HG02678 (cell line): ENCODE measurements around the gene EOLA1.
"Not testable (repeated sequence)": the region's sequence is repeated elsewhere in the genome, so short reads cannot be mapped to it uniquely, and the experiment has no call there.

ENCODE experiments used
- ATAC-seq: cut with Tn5 transposase; IDR thresholded peaks from one replicate; pipeline ENCODE4 v1.9.1; 2021; ENCODE audit warnings: mild to moderate bottlenecking, moderate library complexity; ENCODE audit not compliant: unreplicated experiment

Gene EOLA1

DNA sequence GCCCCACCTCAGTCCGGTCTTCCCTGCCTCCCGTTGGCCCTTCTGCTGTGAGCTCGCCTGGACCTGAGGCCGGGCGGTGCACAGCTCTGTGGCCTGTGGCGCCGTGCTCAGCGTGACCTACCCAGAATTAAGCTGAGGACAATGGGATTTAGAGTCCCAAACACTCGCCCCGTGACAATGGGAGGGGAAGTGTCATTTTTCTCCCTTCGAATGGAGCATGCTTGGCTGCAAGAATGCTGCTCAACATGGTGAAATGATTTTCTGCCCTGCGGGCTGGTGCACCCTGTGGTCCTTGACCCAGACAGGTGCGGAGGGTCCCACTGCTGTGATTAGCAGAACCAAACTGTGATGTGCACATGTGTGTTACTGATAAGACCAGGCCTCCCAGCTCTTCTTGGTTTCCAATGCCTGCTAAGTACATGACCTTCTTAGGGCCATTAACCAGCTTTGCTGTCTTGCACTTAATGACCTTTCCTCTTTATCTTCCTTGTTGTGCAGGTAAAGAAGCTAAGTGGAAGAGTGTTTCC is 772 bp downstream of the EOLA1 start:
- no peak for ATAC-seq

DNA sequence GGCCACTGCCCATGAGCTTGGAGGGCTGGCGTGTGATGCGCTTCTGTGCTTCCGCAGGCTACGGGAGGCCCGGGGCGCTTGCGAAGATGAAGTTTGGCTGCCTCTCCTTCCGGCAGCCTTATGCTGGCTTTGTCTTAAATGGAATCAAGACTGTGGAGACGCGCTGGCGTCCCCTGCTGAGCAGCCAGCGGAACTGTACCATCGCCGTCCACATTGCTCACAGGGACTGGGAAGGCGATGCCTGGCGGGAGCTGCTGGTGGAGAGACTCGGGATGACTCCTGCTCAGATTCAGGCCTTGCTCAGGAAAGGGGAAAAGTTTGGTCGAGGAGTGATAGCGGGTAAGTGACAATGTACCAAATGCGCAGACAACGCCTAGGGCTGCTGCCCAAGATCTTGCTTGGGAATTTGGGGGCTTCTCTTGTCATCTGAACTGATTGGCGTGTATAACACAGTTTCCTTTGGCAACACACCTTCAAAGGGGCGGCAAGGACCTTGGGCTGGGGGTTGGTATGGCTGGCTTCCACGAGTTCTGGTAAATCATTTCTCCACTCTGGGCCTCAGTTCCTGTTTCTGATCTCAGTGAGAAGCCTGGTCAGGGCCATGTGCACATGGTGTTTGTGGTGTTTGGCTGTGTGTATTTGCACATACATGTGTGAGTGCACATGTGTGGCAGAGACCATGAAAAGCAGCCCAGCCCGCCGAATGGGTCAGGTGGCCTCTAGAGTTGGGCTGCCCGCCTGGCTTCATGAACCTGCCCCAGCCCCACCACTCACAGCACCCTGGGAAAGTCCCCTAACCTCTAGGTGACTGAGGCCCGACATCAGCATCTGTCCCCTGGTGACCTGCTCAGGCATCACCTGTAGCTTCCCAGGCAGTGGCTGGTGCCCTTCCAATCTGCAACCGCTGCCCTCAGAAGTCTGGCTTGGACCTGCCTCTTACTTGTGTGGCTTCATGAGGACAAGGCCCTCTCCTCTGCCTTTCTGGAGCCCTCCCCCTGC is 5.0 kb downstream of the EOLA1 start:
- ATAC-seq, result not testable (repeated sequence)

DNA sequence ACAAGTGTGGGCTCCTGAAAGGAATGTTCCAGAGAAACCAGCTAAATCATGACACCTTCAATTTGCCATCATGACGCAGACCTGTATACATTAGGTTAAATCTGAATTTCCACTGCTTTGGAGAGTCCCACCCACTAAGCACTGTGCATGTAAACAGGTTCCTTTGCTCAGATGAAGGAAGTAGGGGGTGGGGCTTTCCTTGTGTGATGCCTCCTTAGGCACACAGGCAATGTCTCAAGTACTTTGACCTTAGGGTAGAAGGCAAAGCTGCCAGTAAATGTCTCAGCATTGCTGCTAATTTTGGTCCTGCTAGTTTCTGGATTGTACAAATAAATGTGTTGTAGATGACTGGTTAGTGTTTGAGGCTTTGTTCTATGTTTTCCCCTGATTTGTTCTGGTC is 6.2 kb downstream of the EOLA1 start:
- ATAC-seq, result not testable (repeated sequence)

DNA sequence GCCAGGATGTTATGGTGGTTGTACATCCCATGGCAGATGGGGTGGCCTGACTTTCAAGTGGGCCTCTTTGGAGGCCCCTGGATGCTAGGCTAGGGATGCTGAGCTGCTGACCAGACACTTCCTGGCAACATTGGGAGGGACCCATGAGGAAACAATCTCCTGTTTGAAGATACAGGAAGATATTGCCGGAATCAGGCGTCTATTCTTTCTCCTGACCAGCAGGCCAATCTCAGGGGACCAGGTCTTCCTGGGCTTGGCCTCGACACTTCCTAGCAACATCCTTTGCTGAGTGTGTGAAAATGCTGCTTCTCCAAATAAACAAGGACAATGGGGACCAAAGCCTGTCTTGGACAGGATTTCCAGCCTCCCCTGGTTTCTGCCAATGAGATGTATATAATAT is 7.0 kb downstream of the EOLA1 start:
- ATAC-seq, result not testable (repeated sequence)

DNA sequence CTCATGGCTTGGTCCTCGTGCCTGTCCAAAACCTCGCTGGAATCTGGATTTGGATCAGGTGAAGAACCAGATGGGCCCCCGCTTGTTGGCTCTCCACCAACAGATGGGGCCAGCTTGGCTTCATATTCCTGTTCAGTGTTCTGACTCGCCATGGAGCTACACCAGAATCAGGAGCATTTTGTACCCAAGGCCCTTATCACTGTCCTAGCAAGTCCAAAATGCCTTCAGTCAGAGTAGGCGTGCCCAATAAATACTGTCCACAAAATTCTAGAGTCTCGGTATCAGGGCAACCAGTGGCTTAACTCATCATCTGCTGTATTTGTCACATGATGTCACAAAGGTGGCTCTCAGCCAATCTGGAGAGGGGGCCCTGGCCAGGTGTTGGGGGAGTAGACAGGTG is 8.9 kb downstream of the EOLA1 start, which contains the start of gene HSFX3:
HSFX3 (minus strand) TSS at position 224 of the 400 bp plus-strand sequence; CDS start at position 152, 72 bp downstream.
- not testable (repeated sequence) for ATAC-seq

DNA sequence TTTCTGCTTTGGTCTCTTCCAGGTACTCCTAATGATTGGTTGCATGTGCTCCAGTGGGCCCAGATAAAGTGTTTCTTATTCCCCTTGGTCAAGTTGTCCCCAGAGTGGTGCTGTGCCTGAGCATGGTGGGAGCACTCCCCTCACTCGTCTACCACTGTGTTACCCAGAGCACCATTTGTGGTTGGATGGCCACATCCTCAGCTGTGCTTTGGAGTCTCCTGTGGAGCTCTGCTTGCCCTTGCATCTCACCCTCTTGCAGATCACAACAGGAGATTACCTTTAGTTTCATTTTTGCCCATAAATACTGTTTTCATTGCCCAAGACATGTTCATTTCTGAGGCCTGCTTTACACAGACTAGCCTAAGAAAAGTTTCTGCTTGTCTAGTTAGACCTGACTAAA is 9.6 kb downstream of the EOLA1 start:
- not testable (repeated sequence) for ATAC-seq

DNA sequence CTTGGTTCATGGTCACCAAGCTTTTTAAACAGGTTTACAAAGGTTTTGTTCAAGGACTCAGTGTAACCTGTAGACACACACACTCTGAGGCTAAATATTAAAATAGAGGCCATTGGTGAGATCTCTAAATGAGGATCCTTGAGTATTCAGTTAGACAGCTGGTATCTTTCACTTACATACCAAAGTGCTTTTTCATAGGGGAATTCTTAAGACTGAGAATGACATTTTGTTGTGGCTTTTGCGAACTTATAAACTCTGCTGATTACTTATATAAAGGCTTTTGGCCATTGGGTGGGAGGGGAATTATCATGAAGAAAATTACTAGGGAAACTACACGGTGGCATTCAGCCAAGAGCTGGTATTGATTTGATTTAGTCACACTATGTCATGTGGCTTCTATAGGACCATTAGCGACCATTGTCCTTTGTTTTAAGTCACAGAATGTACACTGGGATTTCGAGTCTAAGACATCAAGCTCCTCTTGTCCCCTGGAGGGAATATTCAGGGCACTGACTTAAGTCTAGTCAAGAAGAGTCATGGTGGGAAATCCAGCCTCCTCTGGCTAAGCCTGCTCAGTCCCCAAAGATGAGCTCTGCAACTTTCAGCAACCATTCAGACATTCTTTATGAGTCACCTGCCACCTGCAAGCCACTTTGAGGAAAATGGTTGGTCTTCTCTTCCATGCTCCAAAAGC is 10.6 kb downstream of the EOLA1 start:
- peak; percentile 52 for ATAC-seq

DNA sequence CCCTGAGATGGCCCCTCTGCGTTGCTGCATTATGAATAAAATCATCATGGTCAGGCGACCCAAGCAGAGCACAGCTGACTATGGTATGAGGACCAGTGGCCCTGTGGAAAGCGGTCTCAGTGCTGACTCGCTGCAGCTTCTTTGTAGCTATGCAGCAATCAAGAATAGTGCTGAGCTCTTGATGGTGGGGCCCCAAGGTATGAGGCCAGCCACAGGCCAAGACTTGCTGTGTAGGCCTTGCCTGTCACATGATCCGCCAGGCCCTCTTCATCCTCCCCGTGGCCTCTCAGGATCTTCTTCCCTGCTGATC is 11.1 kb downstream of the EOLA1 start:
- ATAC-seq, result not testable (repeated sequence)

DNA sequence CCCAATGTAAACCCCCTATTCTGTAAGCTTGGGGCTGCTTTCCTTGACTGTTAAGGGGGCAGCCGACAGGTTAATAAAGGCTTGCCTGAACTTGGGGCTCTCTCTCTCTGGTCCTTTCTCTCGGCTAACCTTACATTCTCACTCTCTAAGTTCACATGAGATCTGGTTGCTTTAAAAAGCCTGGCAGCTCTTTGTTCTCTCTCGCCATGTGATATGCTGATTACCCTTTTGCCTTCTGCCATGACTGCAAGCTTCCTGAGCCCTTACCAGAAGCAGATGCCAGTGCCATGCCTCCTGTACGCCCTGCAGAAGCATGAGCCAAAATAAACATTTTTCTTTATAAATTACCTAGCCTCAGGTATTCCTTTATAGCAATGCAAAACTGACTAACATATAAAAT is 14.4 kb downstream of the EOLA1 start:
- ATAC-seq, result not testable (repeated sequence)

DNA sequence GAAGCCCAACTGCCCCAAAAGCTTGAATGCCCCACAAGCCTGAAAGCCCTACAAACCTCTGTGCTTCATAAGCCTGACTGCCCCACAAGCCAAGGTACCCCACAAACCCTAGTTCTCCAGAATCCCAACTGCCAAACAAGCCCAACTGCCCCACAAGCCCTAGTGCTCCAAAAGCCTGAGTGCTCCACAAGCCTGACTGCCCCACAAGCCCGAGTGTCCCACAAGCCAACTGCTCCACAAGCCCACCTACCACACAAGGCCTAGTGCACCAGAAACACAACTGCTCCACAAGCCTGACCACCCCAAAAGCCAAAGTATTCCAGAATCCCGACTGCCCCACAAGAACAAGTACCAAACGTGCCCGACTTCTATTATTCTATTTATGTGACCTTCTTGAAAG is 22.5 kb downstream of the EOLA1 start:
- ATAC-seq, result no peak

DNA sequence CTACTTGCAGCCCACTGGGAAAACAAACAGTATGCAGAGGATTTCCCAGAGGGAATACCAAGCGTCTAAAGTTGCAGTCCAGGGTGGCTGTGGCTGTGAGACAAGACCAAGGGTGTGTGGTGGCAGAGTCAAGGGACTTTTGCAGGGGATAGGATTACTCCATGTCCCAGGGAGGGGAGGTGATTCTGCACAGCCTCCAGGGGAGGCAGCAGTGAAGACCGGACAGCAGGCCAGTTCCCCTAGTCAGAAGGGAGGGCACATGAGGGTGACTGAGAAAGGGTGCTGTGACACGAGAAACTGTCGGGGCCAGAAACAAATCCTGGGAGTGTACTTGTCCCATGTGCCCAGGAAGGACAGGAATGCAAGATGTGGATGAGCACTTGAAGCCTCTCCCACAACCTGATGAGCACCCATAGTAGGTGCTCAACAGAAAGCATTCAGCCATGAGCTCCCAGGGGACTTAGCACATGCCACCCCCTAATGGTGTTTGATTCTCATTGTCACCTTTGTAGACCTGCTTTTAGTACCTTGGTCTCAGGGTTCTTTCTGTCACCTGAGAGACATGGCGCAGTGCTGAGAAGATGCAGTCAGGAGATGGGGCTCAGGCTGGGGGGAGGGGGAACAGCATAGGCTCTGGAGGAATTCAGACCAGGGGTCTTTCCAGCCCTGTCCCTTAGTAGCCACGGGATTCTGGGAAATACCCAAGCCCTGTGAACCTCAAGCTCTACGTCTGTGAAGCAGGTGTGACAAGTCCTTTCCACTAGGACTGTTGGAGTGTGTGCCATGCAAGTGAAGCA is 27.0 kb downstream of the EOLA1 start:
- no peak for ATAC-seq

DNA sequence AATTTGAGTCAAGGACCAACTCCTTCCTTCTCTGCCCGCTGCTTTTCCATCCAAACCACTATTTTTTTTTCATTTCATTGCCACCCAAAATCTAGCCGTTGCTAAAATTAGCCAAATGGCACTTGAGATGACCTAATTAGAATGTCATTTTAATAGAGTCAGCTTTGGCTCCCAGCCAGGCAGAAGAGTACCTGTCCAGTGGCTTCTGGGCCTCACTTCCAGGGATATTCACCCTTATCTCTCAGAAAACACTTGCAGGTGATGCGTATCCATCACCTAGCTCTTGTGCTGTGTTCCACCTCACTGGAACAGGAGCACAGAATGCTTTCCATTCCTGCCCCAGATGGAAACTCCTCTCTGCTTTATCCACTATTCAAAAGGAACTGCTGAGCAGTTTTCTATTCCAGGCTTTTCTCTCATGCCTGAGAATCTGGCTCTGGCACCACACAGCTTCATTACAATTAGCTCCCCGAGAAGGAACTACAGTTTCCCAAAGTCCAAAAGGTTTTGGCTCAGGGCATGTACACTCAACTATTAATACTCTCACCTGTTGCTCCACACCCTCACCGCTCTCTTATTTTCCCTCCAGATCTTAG is 28.0 kb downstream of the EOLA1 start:
- ATAC-seq, result no peak

DNA sequence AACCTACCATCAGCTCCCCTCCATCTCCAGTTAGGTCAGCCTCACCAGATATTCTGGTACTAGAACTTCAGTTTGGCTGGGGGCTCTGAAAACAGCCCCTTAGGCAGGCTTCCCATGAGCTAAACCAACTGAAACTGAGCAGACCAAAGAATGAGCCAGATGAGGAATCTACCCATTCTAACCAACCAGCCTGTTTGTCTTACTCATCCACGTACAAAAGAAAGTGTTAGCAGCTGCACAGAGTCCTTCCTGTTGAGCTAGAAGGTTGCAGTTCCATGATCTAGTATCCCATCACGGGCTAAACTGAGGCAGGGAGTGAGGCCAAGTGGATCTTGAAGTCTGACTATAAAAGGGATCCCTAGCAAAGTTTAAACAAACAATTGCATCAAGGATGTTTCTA is 29.0 kb downstream of the EOLA1 start:
- ATAC-seq, result no peak

DNA sequence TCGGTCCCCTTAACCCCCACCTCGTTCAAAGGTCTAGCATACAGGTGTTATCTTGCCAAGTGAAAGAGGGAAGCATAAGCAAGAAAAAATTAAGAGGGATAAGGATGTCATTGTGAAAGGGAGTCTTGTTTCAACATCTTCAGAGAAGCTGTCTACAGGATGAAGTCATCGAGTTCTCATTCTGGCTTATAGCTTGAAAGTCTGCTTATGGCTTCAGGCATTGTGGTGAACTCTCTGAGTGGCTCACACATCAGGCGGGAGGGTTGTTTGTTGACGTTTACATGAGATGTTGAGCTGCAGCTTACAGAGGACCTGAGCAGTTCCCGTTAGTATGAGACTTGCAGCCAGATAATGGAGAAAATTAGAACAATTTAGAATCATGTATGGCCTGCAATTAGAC is 29.9 kb downstream of the EOLA1 start:
- ATAC-seq, result no peak

DNA sequence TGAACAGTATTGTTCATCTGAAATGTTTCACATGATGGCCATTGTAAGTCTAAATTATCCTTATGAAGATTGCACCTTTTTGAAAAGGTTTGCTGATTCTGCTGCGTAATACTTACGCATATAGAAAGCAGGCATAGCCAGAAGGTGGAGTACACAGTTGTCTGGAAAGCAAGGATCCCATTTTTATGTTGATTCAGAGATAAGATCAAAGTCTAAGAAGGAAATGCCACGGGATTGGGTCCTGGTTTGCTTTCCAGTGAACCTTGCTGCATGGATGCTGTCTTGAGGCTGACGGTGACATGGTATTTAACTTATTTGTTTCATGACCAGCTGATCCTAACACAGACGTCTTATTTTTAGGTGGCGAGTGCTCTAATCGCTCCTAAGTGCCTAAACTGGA is 31.0 kb downstream of the EOLA1 start:
- ATAC-seq, result no peak

DNA sequence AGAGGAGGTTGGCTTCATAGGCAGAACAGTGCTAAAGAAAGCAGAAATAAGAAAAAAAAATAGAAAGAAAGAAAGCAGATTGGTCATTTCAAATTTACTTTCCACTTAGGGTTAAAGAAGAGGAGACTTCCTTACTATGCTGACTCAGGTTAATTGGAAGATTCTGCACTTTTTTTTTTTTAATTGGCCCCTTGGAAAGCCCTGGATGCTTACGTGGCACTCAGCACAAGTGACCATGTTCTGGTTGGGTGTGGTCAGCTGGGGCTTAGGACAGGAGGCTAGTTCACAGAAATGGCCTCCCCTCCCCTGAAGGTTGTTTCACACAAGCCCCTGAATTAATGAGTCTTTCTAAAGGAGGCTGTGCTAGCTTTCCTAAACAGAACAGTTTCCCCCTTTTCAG is 31.9 kb downstream of the EOLA1 start:
- ATAC-seq, result no peak

DNA sequence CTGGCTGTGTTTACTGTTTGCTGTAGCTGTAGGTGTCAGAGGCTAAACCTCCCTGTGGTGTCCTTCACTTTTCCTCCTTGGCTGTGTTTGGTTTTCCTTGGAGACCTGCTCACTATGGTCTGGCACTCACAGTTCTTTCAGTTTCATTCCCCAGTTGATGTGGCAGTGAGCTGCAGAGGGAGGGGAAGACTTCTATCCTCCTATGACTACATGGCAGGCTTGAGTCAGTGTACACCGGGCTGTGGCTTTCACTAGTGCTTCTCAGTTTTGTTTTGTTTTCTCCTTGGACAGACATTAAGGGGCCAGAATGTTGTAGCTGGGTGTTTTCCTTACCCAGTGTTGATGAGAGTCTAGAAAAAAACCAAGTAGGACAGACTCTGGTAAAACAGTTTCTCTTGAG is 32.6 kb downstream of the EOLA1 start:
- peak; percentile 100 for ATAC-seq

DNA sequence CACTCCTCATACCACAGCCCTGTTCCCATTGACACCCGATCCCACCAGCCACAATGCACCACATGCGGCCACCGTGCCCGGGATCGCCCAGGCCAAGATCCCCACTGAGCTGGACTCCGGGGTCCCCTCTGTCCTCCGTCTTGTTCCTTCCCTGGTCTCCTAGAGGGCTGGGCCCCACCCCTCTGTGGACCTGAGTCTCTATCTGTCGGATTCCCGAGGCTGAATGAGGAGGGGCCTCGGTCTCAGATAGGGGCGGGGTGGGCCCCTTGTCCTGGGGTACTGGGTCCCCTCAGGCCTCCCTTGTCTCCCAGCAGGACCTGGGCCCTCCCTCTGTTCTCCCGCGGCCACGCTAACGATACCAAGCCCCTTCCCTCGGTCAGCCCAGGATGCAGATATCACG is 44.8 kb downstream of the EOLA1 start:
- not testable (repeated sequence) for ATAC-seq

DNA sequence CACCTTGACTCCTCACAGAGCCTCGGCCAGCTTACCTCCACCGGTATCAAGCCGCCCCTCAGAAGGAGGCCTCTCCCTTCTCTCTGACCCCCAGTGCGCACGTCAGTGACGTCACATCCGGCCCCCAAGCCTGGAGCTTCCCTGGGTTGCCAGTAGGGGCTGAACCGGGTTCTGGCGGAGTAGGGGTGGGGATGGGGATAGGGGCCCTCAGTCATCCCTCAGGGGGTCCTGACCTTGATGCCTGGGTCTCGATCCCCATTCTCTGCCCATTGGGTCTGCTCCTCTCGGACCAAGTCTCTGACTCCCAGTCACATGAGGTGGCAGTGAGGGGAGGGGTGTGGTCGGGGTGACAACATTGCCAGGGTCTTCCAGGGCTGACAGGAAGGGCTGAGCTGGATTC is 46.5 kb downstream of the EOLA1 start, which contains the start of gene MAGEA9B:
MAGEA9B (minus strand) TSS at position 101 of the 400 bp plus-strand sequence. CDS start 4,280 bp downstream, outside the sequence.
- ATAC-seq, result not testable (repeated sequence)

DNA sequence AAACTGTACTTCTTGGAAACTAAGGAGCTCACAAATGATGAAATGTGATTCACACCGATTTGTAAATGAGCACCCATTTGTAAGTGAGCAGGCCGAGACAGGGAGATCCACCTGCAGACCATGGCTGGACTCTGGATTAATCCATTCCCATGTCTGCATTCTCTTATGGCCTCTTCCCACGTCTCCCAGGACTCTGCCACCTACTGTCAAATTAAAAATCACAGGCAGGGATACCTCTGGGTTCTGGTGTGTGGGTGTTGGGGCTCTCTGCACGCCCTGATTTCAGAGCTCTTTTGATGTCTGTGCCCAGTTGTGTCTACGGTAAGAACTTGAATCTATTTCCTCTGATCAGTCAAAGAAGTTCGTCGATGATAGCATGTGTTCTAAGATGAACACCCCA is 50.2 kb downstream of the EOLA1 start:
- not testable (repeated sequence) for ATAC-seq
